GM03348 (cell line): ENCODE measurements around the gene CUL4A.
A peak's percentile ranks its signal among the peaks of the same experiment; 100 is the strongest.
"Not testable (repeated sequence)": the region's sequence is repeated elsewhere in the genome, so short reads cannot be mapped to it uniquely, and the experiment has no call there.

Experiments used
- DNase-seq: peaks from one replicate; pipeline ENCODE4 v3.0.0; 2012; ENCODE audit warnings: low spot score

CUL4A gene

GRCh38 chr13:113209336-113209758 is at the start of gene CUL4A:
CUL4A (plus strand) TSS chr13:113209613; CDS start chr13:113209628, 15 bp downstream.
- peak; percentile 96 for DNase-seq

GRCh38 chr13:113159701-113160100 is 49.7 kb upstream of the CUL4A start:
- DNase-seq = no peak

GRCh38 chr13:113160983-113161382 is 48.4 kb upstream of the CUL4A start:
- DNase-seq = no peak

- DNase-seq = no peak
These were observed 48.0 kb upstream of the CUL4A start for GRCh38 chr13:113161433-113161832.

GRCh38 chr13:113161975-113162374 is 47.4 kb upstream of the CUL4A start:
- not testable (repeated sequence) for DNase-seq

- no peak for DNase-seq
These were observed 46.4 kb upstream of the CUL4A start for GRCh38 chr13:113162783-113163685.

- no peak for DNase-seq
These were observed 44.9 kb upstream of the CUL4A start for GRCh38 chr13:113164492-113164891.

GRCh38 chr13:113166266-113166665 is 43.1 kb upstream of the CUL4A start:
- DNase-seq = no peak

- DNase-seq = no peak
These were observed 42.7 kb upstream of the CUL4A start for GRCh38 chr13:113166681-113167080.

- DNase-seq = no peak
These were observed 42.3 kb upstream of the CUL4A start for GRCh38 chr13:113167155-113167554.

- no peak for DNase-seq
These were observed 41.8 kb upstream of the CUL4A start for GRCh38 chr13:113167575-113167974.

GRCh38 chr13:113168211-113168610 is 41.2 kb upstream of the CUL4A start:
- no peak for DNase-seq

GRCh38 chr13:113169277-113170272 is 39.8 kb upstream of the CUL4A start:
- no peak for DNase-seq

GRCh38 chr13:113170511-113170910 is 38.9 kb upstream of the CUL4A start:
- DNase-seq = no peak

GRCh38 chr13:113171250-113172125 is 37.9 kb upstream of the CUL4A start:
- no peak for DNase-seq

GRCh38 chr13:113172419-113172926 is 36.9 kb upstream of the CUL4A start:
- no peak for DNase-seq

GRCh38 chr13:113176280-113176679 is 33.1 kb upstream of the CUL4A start:
- no peak for DNase-seq

GRCh38 chr13:113176822-113177221 is 32.6 kb upstream of the CUL4A start:
- no peak for DNase-seq

GRCh38 chr13:113178070-113178895 is 31.1 kb upstream of the CUL4A start:
- peak; percentile 70 for DNase-seq

GRCh38 chr13:113178896-113179167 is 30.6 kb upstream of the CUL4A start:
- DNase-seq = no peak
